ENCODE measurements around the gene FRAS1. TPM values are rescaled to one million over a fixed set of nuclear protein-coding genes. Genes with fewer than 3 reads are reported as not detected.
A peak's percentile ranks its signal among the peaks of the same experiment; 100 is the strongest.

Gene FRAS1
- total and polyA plus RNA-seq, 2 of the 8 experiments (the other 6 are each of a cell fraction or from before 2014, with no cell fraction given) = 38.5 to 109 TPM

- Histone ChIP-seq H4K91ac (replicated peaks; ENCODE audit: insufficient read length, low read length) (peak overlapping the region; percentile 34), H2BK120ac (replicated peaks; ENCODE audit: low read depth, low read length) (no peak overlapping the region), H3K23ac (ENCODE audit: insufficient read length) (no peak overlapping the region), H4K5ac (ENCODE audit: insufficient read length, low read depth, low read length) (no peak overlapping the region), H3K18ac (ENCODE audit: extremely low read depth, low read length) (peak overlapping the region; percentile 15; the same call in 1 of the 2 replicates), H2BK20ac (ENCODE audit: low read length) (no peak overlapping the region), H3K14ac (ENCODE audit: insufficient read length) (no peak overlapping the region), H2BK15ac (ENCODE audit: low read length) (0 out of 2 replicates have a peak overlapping the region, but pooled peaks have one; percentile 73), H3K79me2 (ENCODE audit: control insufficient read depth in 1 of 2, insufficient read depth in 2 of 2, low read length in 2 of 2) (no peaks in the 10 kb centered on the region), H3K9me3 (ENCODE audit: insufficient read depth in 2 of 2, low read depth in 1 of 2, low read length in 1 of 2) (no peaks in the 10 kb centered on the region), H3K4me2 (ENCODE audit: insufficient read depth in 1 of 2, low read depth in 2 of 2, low read length in 2 of 2) (0 out of 4 replicates have a peak overlapping the region, but pooled peaks of 1 of the 2 experiments have one; percentile 6), H2AFZ (ENCODE audit: low read length) (no peak overlapping the region), H3K27me3 (replicated peaks in 1 of 4; ENCODE audit: control insufficient read depth in 3 of 4, extremely low read depth in 1 of 4, insufficient read depth in 3 of 4, low read length in 3 of 4) (no peaks in the 10 kb centered on the region), H4K8ac (ENCODE audit: extremely low read depth, insufficient read depth, low read length) (no peak overlapping the region), H3K27ac (ENCODE audit: low read depth, low read length) (no peak overlapping the region), H3K4me3 (ENCODE audit: extremely low read depth in 1 of 4, insufficient read depth in 2 of 4, low read depth in 3 of 4, low read length in 4 of 4) (no peak overlapping the region), H3K79me1 (ENCODE audit: low read depth, low read length) (no peaks in the 10 kb centered on the region; the same call in 1 of the 2 replicates), H3K23me2 (ENCODE audit: low read depth, low read length) (no peaks in the 10 kb centered on the region; the same call in 1 of the 2 replicates), H3K4ac (replicated peaks; ENCODE audit: insufficient read length, low read depth, low read length) (no peak overlapping the region), H3K4me1 (replicated peaks in 1 of 4; ENCODE audit: control insufficient read depth in 3 of 4, insufficient read depth in 4 of 4, low read length in 3 of 4) (peaks cover 5 to 27% (median 17%) of the 10 kb centered on the region in 4 experiments), H3K36me3 (ENCODE audit: control insufficient read depth in 2 of 4, insufficient read depth in 4 of 4, low read length in 3 of 4) (peaks cover 2 to 33% (median 19%) of the 10 kb centered on the region in 4 experiments; a peak in 7 of 8 replicates), H2AK5ac (ENCODE audit: low read depth, low read length) (no peak overlapping the region), H2BK12ac (ENCODE audit: low read depth, low read length) (no peak overlapping the region), H2BK5ac (ENCODE audit: low read depth, low read length) (no peak overlapping the region), H3K9ac (replicated peaks in 1 of 4; ENCODE audit: extremely low read depth in 1 of 4, low read depth in 3 of 4, low read length in 3 of 4) (no peak overlapping the region), H4K20me1 (replicated peaks in 1 of 2; ENCODE audit: control insufficient read depth in 1 of 2, insufficient read depth in 2 of 2, low read length in 2 of 2) (no peaks in the 10 kb centered on the region), H3K56ac (replicated peaks; ENCODE audit: insufficient read length, low read depth, low read length) (no peak overlapping the region)
- WGBS, 2 experiments (ENCODE audit: extremely low coverage in 1 of 2, insufficient coverage in 1 of 2, insufficient read length in 1 of 2, insufficient replicate concordance in 2 of 2, low coverage in 1 of 2, low lambda C conversion rate in 2 of 2, missing lambda C conversion rate in 1 of 2) = 82% methylated on average over 6 of the region's 6 CpGs; no CpG with 5 or more reads in 1 of the 2 experiments
- DNase-seq (ENCODE audit: low read depth in 1 of 2, low spot score in 2 of 2) (peak in 1 of 2 experiments; percentile 60), FAIRE-seq (no peak)
- ChIA-PET CTCF (ENCODE audit: partially characterized antibody) (interaction anchor here (0.9 to 3.9 kb wide), 5 partner anchors 8 to 65 kb away, joined by 3 to 18 read pairs (median 4); no protein-coding TSS in a partner anchor), POLR2A (ENCODE audit: partially characterized antibody) (interaction anchor here (0.7 to 1.4 kb wide), 6 partner anchors 10 to 343 kb away, joined by 3 to 7 read pairs (median 3); no protein-coding TSS in a partner anchor)
- TF ChIP-seq TAF1 (IDR thresholded peaks at IDR 0.05; ENCODE audit: low read depth, low read length) = no peak
- no peak for TF ChIP-seq EP300 (IDR thresholded peaks at IDR 0.05; ENCODE audit: borderline replicate concordance in 1 of 2, low read depth in 2 of 2, low read length in 2 of 2)
- no peak for TF ChIP-seq SRF (IDR thresholded peaks at IDR 0.05; ENCODE audit: low read depth, low read length)
- no peak for TF ChIP-seq BCL11A (IDR thresholded peaks at IDR 0.05; ENCODE audit: low read depth in 2 of 2, low read length in 2 of 2)
- peak; percentile 4 to 24; a peak in 1 of 4 replicates for TF ChIP-seq RAD21 (IDR thresholded peaks at IDR 0.05 in 1 of 2, conservative IDR thresholded peaks at IDR 0.05 in 1 of 2; ENCODE audit: low read depth in 2 of 2, low read length in 2 of 2)
- peak; percentile 26; the same call in 1 of the 2 replicates for TF ChIP-seq MAX (IDR thresholded peaks at IDR 0.05)
- TF ChIP-seq SUZ12 (IDR thresholded peaks at IDR 0.05; ENCODE audit: low read length) = no peak
- no peak for TF ChIP-seq ZNF274 (IDR thresholded peaks at IDR 0.05; ENCODE audit: borderline replicate concordance, extremely low read depth, low read length)
- no peak for TF ChIP-seq USF2 (IDR thresholded peaks at IDR 0.05; ENCODE audit: low read length)
- no peak for TF ChIP-seq KDM4A (IDR thresholded peaks at IDR 0.05; ENCODE audit: low read depth, low read length, severe bottlenecking)
- no peak for TF ChIP-seq GTF2F1 (IDR thresholded peaks at IDR 0.05; ENCODE audit: borderline replicate concordance, low read depth, low read length)
Observed at GRCh38 chr4:78362310-78362709, 305.2 kb downstream of the FRAS1 start.

Measured in H1 (cell line).